Endodermal cell (in vitro differentiated cells): ENCODE results near the gene RAB3C. TPM values are rescaled to one million over a fixed set of nuclear protein-coding genes. Genes with fewer than 3 reads are reported as not detected.
"Not testable (repeated sequence)": the region's sequence is repeated elsewhere in the genome, so short reads cannot be mapped to it uniquely, and the experiment has no call there.

Experiments used
- DNase-seq: peaks from one replicate; pipeline ENCODE4 v3.0.0-alpha.2; 2017
- H3K27ac ChIP-seq: 2 replicates; pipeline ENCODE4 v1.5.1; 2013; ENCODE audit warnings: mild to moderate bottlenecking, low read depth, low read length, moderate library complexity
- H3K27me3 ChIP-seq: 2 replicates; pipeline ENCODE4 v1.6.1; 2013; ENCODE audit warnings: mild to moderate bottlenecking, low read length, moderate library complexity; ENCODE audit not compliant: insufficient read depth, control insufficient read depth, poor library complexity, severe bottlenecking
- H3K36me3 ChIP-seq: 2 replicates; pipeline ENCODE4 v1.7.0; 2013; ENCODE audit warnings: mild to moderate bottlenecking, low read length, moderate library complexity; ENCODE audit not compliant: control insufficient read depth, insufficient read depth
- H3K4me1 ChIP-seq: one replicate; pipeline ENCODE4 v1.7.0; 2013; ENCODE audit warnings: low read length; ENCODE audit not compliant: control insufficient read depth, insufficient read depth
- H3K4me3 ChIP-seq: 2 replicates; pipeline ENCODE4 v1.5.1; 2013; ENCODE audit warnings: mild to moderate bottlenecking, low read length, moderate library complexity
- H3K9ac ChIP-seq: 2 replicates; pipeline ENCODE4 v1.6.1; 2013; ENCODE audit warnings: mild to moderate bottlenecking, low read length, moderate library complexity; ENCODE audit not compliant: poor library complexity, severe bottlenecking; ENCODE audit errors: extremely low read depth
- H3K9me3 ChIP-seq: 2 replicates; pipeline ENCODE4 v1.6.1; 2013; ENCODE audit warnings: mild to moderate bottlenecking, low read length, moderate library complexity; ENCODE audit not compliant: control insufficient read depth
- H3K27ac Mint-ChIP-seq: 2 replicates; pipeline ENCODE4 v1.8.0; 2020; ENCODE audit warnings: mixed read lengths
- H3K27me3 Mint-ChIP-seq: 2 replicates; pipeline ENCODE4 v1.8.0; 2021; ENCODE audit warnings: mild to moderate bottlenecking, mixed read lengths; ENCODE audit not compliant: insufficient read depth
- H3K36me3 Mint-ChIP-seq: 2 replicates; pipeline ENCODE4 v1.8.0; 2020; ENCODE audit warnings: low read depth, mixed read lengths
- H3K4me1 Mint-ChIP-seq: 2 replicates; pipeline ENCODE4 v1.8.0; 2020; ENCODE audit warnings: mixed read lengths
- H3K4me3 Mint-ChIP-seq: 2 replicates; pipeline ENCODE4 v1.8.0; 2020; ENCODE audit warnings: mild to moderate bottlenecking, moderate library complexity, mixed read lengths
- H3K9me3 Mint-ChIP-seq: 2 replicates; pipeline ENCODE4 v1.8.0; 2020; ENCODE audit warnings: mild to moderate bottlenecking, mixed read lengths
- CTCF ChIP-seq: fragments of 200-600 bp; sonication (generic); conservative IDR thresholded peaks from 2 replicates; pipeline ENCODE4 v1.5.0; 2021; ENCODE audit warnings: antibody characterized with exemption, mild to moderate bottlenecking
- WGBS, 2 experiments: methylation state at CpG; one replicate each; pipeline versions ENCODE4 v1.1.5 to v1.1.7; 2013; ENCODE audit warnings: missing lambda C conversion rate in 2 of 2, mixed read lengths in 1 of 2; ENCODE audit not compliant: insufficient coverage in 1 of 2, insufficient read length in 1 of 2; 5-methylcytosine and 5-hydroxymethylcytosine counted together
- total RNA-seq, 2 donors: library from RNA; stranded (reverse); fragmentation: NEBNext Ultra II Directional in 1 of 2; extraction: Animal tissue kit (Norgen Biotek cat#: 25700) in 1 of 2; gene quantifications; 2 replicates in 1 of 2; 3 replicates in 1 of 2; pipeline ENCODE4 v1.2.1, GENCODE V29; 2021

The RAB3C gene
- total RNA-seq, 2 donors from 2014 or later = 5.8 to 15.1 TPM

- DNase-seq = no peak
- Mint-ChIP-seq H3K9me3 (peaks cover 22% of the 10 kb centered on the region), H3K4me3 (no peak overlapping the region), H3K4me1 (no peaks in the 10 kb centered on the region), H3K36me3 (peaks cover 5% of the 10 kb centered on the region), H3K27me3 (no peaks in the 10 kb centered on the region), H3K27ac (no peak overlapping the region)
- H3K4me3 ChIP-seq = no peak overlapping the region
- no peaks in the 10 kb centered on the region for H3K27me3 ChIP-seq
- no peak overlapping the region for H3K27ac ChIP-seq
- H3K9me3 ChIP-seq = peaks cover 25% of the 10 kb centered on the region
- H3K9ac ChIP-seq = no peak overlapping the region
- H3K36me3 ChIP-seq = no peaks in the 10 kb centered on the region
- TF ChIP-seq CTCF = no peak
- no peaks in the 10 kb centered on the region for H3K4me1 ChIP-seq
- 94% methylated on average over 3 of the region's 3 CpGs; no CpG with 5 or more reads in 1 of the 2 experiments for WGBS, 2 experiments
Measured at GRCh38 chr5:58703925-58704555, 121.2 kb downstream of the RAB3C start.

GRCh38 chr5:58706736-58707135 is 123.9 kb downstream of the RAB3C start:
- Histone ChIP-seq H3K4me3 (no peak overlapping the region), H3K9me3 (peaks cover under 1% of the 10 kb centered on the region), H3K27me3 (no peaks in the 10 kb centered on the region), H3K9ac (no peak overlapping the region), H3K27ac (no peak overlapping the region), H3K4me1 (no peaks in the 10 kb centered on the region), H3K36me3 (no peaks in the 10 kb centered on the region)
- WGBS, 2 experiments = 94 to 100% methylated on average over 3 of the region's 3 CpGs
- H3K27me3 Mint-ChIP-seq = no peaks in the 10 kb centered on the region
- no peak for TF ChIP-seq CTCF
- DNase-seq = no peak
- H3K36me3 Mint-ChIP-seq = no peaks in the 10 kb centered on the region
- H3K9me3 Mint-ChIP-seq = no peaks in the 10 kb centered on the region
- H3K4me1 Mint-ChIP-seq = no peaks in the 10 kb centered on the region
- H3K27ac Mint-ChIP-seq = no peak overlapping the region
- no peak overlapping the region for H3K4me3 Mint-ChIP-seq

GRCh38 chr5:58708456-58708855 is 125.6 kb downstream of the RAB3C start:
- TF ChIP-seq CTCF = no peak
- Histone ChIP-seq H3K4me3 (no peak overlapping the region), H3K4me1 (no peaks in the 10 kb centered on the region), H3K9ac (no peak overlapping the region), H3K27ac (no peak overlapping the region), H3K36me3 (no peaks in the 10 kb centered on the region), H3K27me3 (no peaks in the 10 kb centered on the region), H3K9me3 (peaks cover 4% of the 10 kb centered on the region)
- no peak for DNase-seq
- Mint-ChIP-seq H3K4me1 (no peaks in the 10 kb centered on the region), H3K4me3 (no peak overlapping the region), H3K27ac (no peak overlapping the region), H3K27me3 (no peaks in the 10 kb centered on the region), H3K9me3 (peaks cover 7% of the 10 kb centered on the region), H3K36me3 (no peaks in the 10 kb centered on the region)
- 94 to 100% methylated on average over 1 of the region's 1 CpG for WGBS, 2 experiments

GRCh38 chr5:58710425-58710824 is 127.5 kb downstream of the RAB3C start:
- H3K36me3 Mint-ChIP-seq, H3K27ac Mint-ChIP-seq, H3K9ac ChIP-seq, H3K4me1 Mint-ChIP-seq, H3K36me3 ChIP-seq, H3K4me3 Mint-ChIP-seq, H3K4me1 ChIP-seq, H3K27ac ChIP-seq, H3K9me3 ChIP-seq, H3K27me3 Mint-ChIP-seq, H3K4me3 ChIP-seq, DNase-seq, H3K27me3 ChIP-seq: not testable (repeated sequence)
- 92% methylated on average over 6 to 8 of the region's 8 CpGs for WGBS, 2 experiments
- peaks cover 13% of the 10 kb centered on the region for H3K9me3 Mint-ChIP-seq
